Mesenchymal stem cell (in vitro differentiated cells and primary cell): ENCODE results near the gene STIM1.
A peak's percentile ranks its signal among the peaks of the same experiment; 100 is the strongest.

ENCODE experiments used
- DNase-seq: peaks from one replicate; pipeline ENCODE4 v3.0.0-alpha.2; 2013
- H2AFZ ChIP-seq: one replicate; pipeline ENCODE4 v1.6.1; 2013; ENCODE audit warnings: low read depth, mild to moderate bottlenecking, control low read depth, inconsistent platforms, low read length, moderate library complexity
- H2AK5ac ChIP-seq: 2 replicates; pipeline ENCODE4 v1.6.1; 2013; ENCODE audit warnings: low read length, moderate library complexity, mild to moderate bottlenecking, inconsistent platforms; ENCODE audit not compliant: severe bottlenecking
- H2BK120ac ChIP-seq: one replicate; pipeline ENCODE4 v1.6.1; 2013; ENCODE audit warnings: low read depth, mild to moderate bottlenecking, inconsistent platforms, low read length, moderate library complexity
- H2BK12ac ChIP-seq, 2 experiments: one replicate each; pipeline ENCODE4 v1.6.1; 2013; ENCODE audit warnings: inconsistent platforms in 2 of 2, low read length in 2 of 2, mild to moderate bottlenecking in 2 of 2, moderate library complexity in 2 of 2, control low read depth in 1 of 2
- H2BK15ac ChIP-seq: one replicate; pipeline ENCODE4 v1.6.1; 2013; ENCODE audit warnings: mild to moderate bottlenecking, low read depth, inconsistent platforms; ENCODE audit not compliant: poor library complexity, severe bottlenecking
- H2BK5ac ChIP-seq: 2 replicates; pipeline ENCODE4 v1.6.1; 2013; ENCODE audit warnings: low read depth, mild to moderate bottlenecking, low read length, control low read depth, inconsistent platforms; ENCODE audit not compliant: poor library complexity, severe bottlenecking
- H3K14ac ChIP-seq, 2 experiments: one replicate each; pipeline ENCODE4 v1.6.1; 2013; ENCODE audit warnings: inconsistent platforms in 2 of 2, low read length in 2 of 2, control low read depth in 1 of 2, mild to moderate bottlenecking in 1 of 2, moderate library complexity in 1 of 2
- H3K18ac ChIP-seq, 2 experiments: one replicate each; pipeline ENCODE4 v1.6.1; 2013; ENCODE audit warnings: inconsistent platforms in 2 of 2, low read length in 2 of 2, control low read depth in 1 of 2, low read depth in 1 of 2, mild to moderate bottlenecking in 1 of 2
- H3K23ac ChIP-seq, 2 experiments: one replicate each; pipeline ENCODE4 v1.6.1; 2013; ENCODE audit warnings: inconsistent platforms in 2 of 2, low read length in 2 of 2, mild to moderate bottlenecking in 2 of 2, moderate library complexity in 2 of 2, control low read depth in 1 of 2
- H3K27ac ChIP-seq: 2 replicates; pipeline ENCODE4 v1.5.1; 2013; ENCODE audit warnings: mild to moderate bottlenecking, moderate library complexity, low read length, control low read depth, inconsistent platforms; ENCODE audit not compliant: poor library complexity, severe bottlenecking
- H3K27me3 ChIP-seq, 2 experiments: 2 replicates each; pipeline versions ENCODE4 v1.6.1 to v1.7.0; 2013; ENCODE audit warnings: low read length in 2 of 2, mild to moderate bottlenecking in 2 of 2, moderate library complexity in 2 of 2, control low read depth in 1 of 2, inconsistent platforms in 1 of 2; ENCODE audit not compliant: control insufficient read depth in 1 of 2, insufficient read depth in 1 of 2
- H3K36me3 ChIP-seq, 2 experiments: 2 replicates each; pipeline versions ENCODE4 v1.6.1 to v1.7.0; 2013; ENCODE audit warnings: low read length in 2 of 2, control low read depth in 1 of 2, inconsistent platforms in 1 of 2, low read depth in 1 of 2, mild to moderate bottlenecking in 1 of 2; ENCODE audit not compliant: insufficient read depth in 2 of 2, control insufficient read depth in 1 of 2
- H3K4ac ChIP-seq, 2 experiments: one replicate each; pipeline ENCODE4 v1.6.1; 2013; ENCODE audit warnings: inconsistent platforms in 2 of 2, low read length in 2 of 2, mild to moderate bottlenecking in 2 of 2, moderate library complexity in 2 of 2, control low read depth in 1 of 2, low read depth in 1 of 2
- H3K4me1 ChIP-seq: 2 replicates; pipeline ENCODE4 v1.6.1; 2013; ENCODE audit warnings: low read depth, low read length, control low read depth; ENCODE audit not compliant: control insufficient read depth, insufficient read depth
- H3K4me2 ChIP-seq: 2 replicates; pipeline ENCODE4 v1.6.1; 2013; ENCODE audit warnings: low read length, mild to moderate bottlenecking, inconsistent platforms; ENCODE audit not compliant: poor library complexity, severe bottlenecking
- H3K4me3 ChIP-seq, 2 experiments: 2 replicates each; pipeline versions ENCODE4 v1.5.1 to v1.7.0; 2013; ENCODE audit warnings: low read length in 2 of 2, mild to moderate bottlenecking in 2 of 2, control low read depth in 1 of 2, low read depth in 1 of 2; ENCODE audit not compliant: insufficient read depth in 1 of 2
- H3K79me1 ChIP-seq: replicated peaks from 2 replicates; pipeline ENCODE4 v1.6.1; 2013; ENCODE audit warnings: mild to moderate bottlenecking, control low read depth, low read length, inconsistent platforms; ENCODE audit not compliant: poor library complexity, severe bottlenecking
- H3K9ac ChIP-seq: 2 replicates; pipeline ENCODE4 v1.7.0; 2013; ENCODE audit warnings: mild to moderate bottlenecking, low read length, moderate library complexity
- H3K9me3 ChIP-seq: 2 replicates; pipeline ENCODE4 v1.7.0; 2013; ENCODE audit warnings: mild to moderate bottlenecking, low read length; ENCODE audit not compliant: control insufficient read depth
- H4K8ac ChIP-seq: one replicate; pipeline ENCODE4 v1.6.1; 2013; ENCODE audit warnings: inconsistent platforms, mild to moderate bottlenecking, low read length, moderate library complexity
- H4K91ac ChIP-seq: one replicate; pipeline ENCODE4 v1.6.1; 2013; ENCODE audit warnings: mild to moderate bottlenecking, low read length, inconsistent platforms
- WGBS: methylation state at CpG from one replicate; pipeline ENCODE4 v1.1.7; 2013; ENCODE audit warnings: mixed read lengths; 5-methylcytosine and 5-hydroxymethylcytosine counted together

STIM1 gene

DNA sequence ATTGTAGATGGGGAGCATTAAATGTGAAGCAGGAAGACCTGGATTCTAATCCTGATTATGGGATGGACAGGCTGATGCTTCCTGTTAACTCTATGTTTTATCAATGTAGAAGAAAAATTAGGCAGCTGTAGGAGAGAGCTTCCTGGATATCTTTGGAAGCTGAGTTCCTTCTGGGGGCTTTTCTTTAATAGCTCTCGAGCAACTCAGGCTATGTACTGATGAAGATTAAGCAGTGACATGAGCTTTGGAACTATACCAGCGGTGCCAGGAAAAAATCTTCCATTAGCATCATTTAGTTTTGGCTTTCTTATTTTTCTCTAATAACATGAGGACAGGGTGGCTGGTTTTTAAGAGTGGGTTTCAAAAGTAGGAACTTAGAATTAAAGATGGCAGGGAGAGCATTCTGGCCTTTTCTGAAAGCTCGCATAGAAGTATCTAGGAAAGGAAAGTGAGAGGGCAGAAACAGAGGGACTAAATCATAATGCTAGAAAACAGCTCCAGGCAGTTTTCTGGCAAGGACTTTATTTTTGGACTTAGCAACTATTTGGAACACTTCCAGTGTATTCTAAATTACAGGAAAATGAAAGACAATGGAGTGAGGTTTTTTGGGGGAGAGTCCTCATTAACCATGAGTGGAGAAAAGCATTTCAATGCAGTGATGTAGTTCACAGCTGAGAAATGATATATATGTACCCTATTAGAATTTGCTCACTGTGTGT is 169.9 kb downstream of the STIM1 start:
- Histone ChIP-seq H3K9ac (peak overlapping the region; percentile 51), H3K4ac (no peak overlapping the region)

DNA sequence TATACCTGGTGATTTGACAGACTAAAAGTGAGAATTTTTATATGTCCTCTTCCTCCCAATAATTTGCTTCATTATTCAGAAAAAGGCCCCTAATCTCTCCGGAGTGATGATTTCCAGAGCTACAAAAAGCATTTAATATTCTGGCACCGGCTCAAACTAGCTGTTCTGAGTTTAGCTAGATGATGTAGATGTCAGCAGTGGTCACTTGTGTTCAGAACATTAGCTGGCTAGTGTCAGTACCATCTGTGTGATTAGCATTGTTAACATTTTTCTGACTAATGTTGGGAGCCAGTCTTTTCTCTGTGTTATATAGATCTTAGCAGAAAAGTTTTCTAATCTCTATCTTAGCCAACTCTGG is 170.5 kb downstream of the STIM1 start:
- peaks cover 0 to 9% of the 10 kb centered on the region in 2 experiments for H3K36me3 ChIP-seq
- H3K27me3 ChIP-seq = no peaks in the 10 kb centered on the region
- no peak overlapping the region for H3K4ac ChIP-seq
- H2BK5ac ChIP-seq = no peak overlapping the region
- H4K8ac ChIP-seq = no peak overlapping the region
- H3K9ac ChIP-seq = peak overlapping the region; percentile 51
- peak; percentile 42 for DNase-seq
- no peaks in the 10 kb centered on the region for H3K9me3 ChIP-seq
- H3K4me3 ChIP-seq = no peak overlapping the region
- no peak overlapping the region for H2AK5ac ChIP-seq
- no peak overlapping the region for H2BK120ac ChIP-seq
- peaks cover 12% of the 10 kb centered on the region for H3K79me1 ChIP-seq
- no peak overlapping the region for H2BK15ac ChIP-seq
- H2BK12ac ChIP-seq = no peak overlapping the region
- no peak overlapping the region for H4K91ac ChIP-seq
- H3K27ac ChIP-seq = peak overlapping the region; percentile 28
- no peak overlapping the region for H2AFZ ChIP-seq
- no peak overlapping the region for H3K14ac ChIP-seq
- no peaks in the 10 kb centered on the region for H3K4me1 ChIP-seq
- WGBS = 62% methylated on average over 2 of the region's 2 CpGs
- H3K18ac ChIP-seq = no peak overlapping the region
- H3K4me2 ChIP-seq = no peak overlapping the region
- no peak overlapping the region for H3K23ac ChIP-seq

More for the DNA sequence above, 169.9 kb downstream of the STIM1 start:
- H3K14ac ChIP-seq = no peak overlapping the region
- H3K18ac ChIP-seq = no peak overlapping the region
- no peak overlapping the region for H2BK15ac ChIP-seq
- H3K4me3 ChIP-seq = no peak overlapping the region
- no peaks in the 10 kb centered on the region for H3K27me3 ChIP-seq
- H3K4me1 ChIP-seq = no peaks in the 10 kb centered on the region
- no peak overlapping the region for H4K91ac ChIP-seq
- no peak overlapping the region for H2BK120ac ChIP-seq
- H2BK12ac ChIP-seq = no peak overlapping the region
- H3K36me3 ChIP-seq = peaks cover 0 to 9% of the 10 kb centered on the region in 2 experiments
- H2AK5ac ChIP-seq = no peak overlapping the region
- no peak overlapping the region for H3K23ac ChIP-seq
- H4K8ac ChIP-seq = no peak overlapping the region
- H2AFZ ChIP-seq = no peak overlapping the region
- no peak overlapping the region for H3K4me2 ChIP-seq
- H3K9me3 ChIP-seq = no peaks in the 10 kb centered on the region
- H3K27ac ChIP-seq = no peak overlapping the region
- H2BK5ac ChIP-seq = no peak overlapping the region
- peaks cover 15% of the 10 kb centered on the region for H3K79me1 ChIP-seq
- 88% methylated on average over 2 of the region's 3 CpGs for WGBS
- peak; percentile 28 for DNase-seq

DNA sequence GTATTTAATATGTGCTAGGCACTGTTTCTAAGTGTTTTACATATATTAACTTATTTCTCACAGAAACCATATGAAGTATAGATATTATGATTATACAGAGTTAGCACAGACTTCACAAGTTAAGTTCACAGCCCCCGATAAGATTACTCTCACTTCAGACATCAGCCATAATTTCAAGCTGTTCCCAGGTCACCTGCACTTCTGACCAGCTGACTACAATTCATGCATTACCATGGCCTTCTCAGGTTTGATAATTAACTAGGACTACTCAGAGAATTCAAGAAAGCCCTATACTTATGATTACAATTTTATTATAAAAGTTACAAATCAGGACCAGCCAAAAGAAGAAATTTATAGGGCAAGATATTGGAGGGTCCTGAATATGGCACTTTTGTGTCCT is 170.9 kb downstream of the STIM1 start:
- Histone ChIP-seq H2BK15ac (no peak overlapping the region), H3K9ac (peak overlapping the region; percentile 51), H2AK5ac (no peak overlapping the region), H3K27me3 (no peaks in the 10 kb centered on the region), H3K4me3 (no peak overlapping the region), H2BK5ac (no peak overlapping the region), H3K27ac (no peak overlapping the region), H3K23ac (no peak overlapping the region), H4K91ac (no peak overlapping the region), H2AFZ (no peak overlapping the region), H3K18ac (no peak overlapping the region), H3K36me3 (peaks cover 0 to 9% of the 10 kb centered on the region in 2 experiments), H3K14ac (no peak overlapping the region), H3K4me2 (no peak overlapping the region), H2BK120ac (no peak overlapping the region), H3K9me3 (no peaks in the 10 kb centered on the region), H4K8ac (no peak overlapping the region), H2BK12ac (no peak overlapping the region), H3K4ac (no peak overlapping the region), H3K4me1 (no peaks in the 10 kb centered on the region), H3K79me1 (peaks cover 11% of the 10 kb centered on the region)
- no peak for DNase-seq
- WGBS = 100% methylated on average over 1 of the region's 1 CpG

- H2BK5ac ChIP-seq = no peak overlapping the region
- no peak overlapping the region for H3K9ac ChIP-seq
- H3K4me3 ChIP-seq = no peak overlapping the region
- H4K8ac ChIP-seq = no peak overlapping the region
- peaks cover 0 to 9% of the 10 kb centered on the region in 2 experiments for H3K36me3 ChIP-seq
- no peak overlapping the region for H2AK5ac ChIP-seq
- WGBS = 43% methylated on average over 1 of the region's 1 CpG
- H3K14ac ChIP-seq = no peak overlapping the region
- no peak overlapping the region for H2AFZ ChIP-seq
- peak overlapping the region in 1 of 2 experiments; percentile 66 for H3K18ac ChIP-seq
- no peak overlapping the region for H3K27ac ChIP-seq
- no peak overlapping the region for H4K91ac ChIP-seq
- H3K23ac ChIP-seq = no peak overlapping the region
- H3K9me3 ChIP-seq = no peaks in the 10 kb centered on the region
- H3K27me3 ChIP-seq = no peaks in the 10 kb centered on the region
- no peaks in the 10 kb centered on the region for H3K4me1 ChIP-seq
- H2BK15ac ChIP-seq = no peak overlapping the region
- no peak overlapping the region for H2BK120ac ChIP-seq
- H3K79me1 ChIP-seq = peaks cover 11% of the 10 kb centered on the region
- no peak overlapping the region for H2BK12ac ChIP-seq
- peak; percentile 22 for DNase-seq
- no peak overlapping the region for H3K4ac ChIP-seq
- no peak overlapping the region for H3K4me2 ChIP-seq
Measured at GRCh38 chr11:4027746-4028145, 172.3 kb downstream of the STIM1 start.
